ENCODE results near the gene KIZ. TPM values are rescaled to one million over a fixed set of nuclear protein-coding genes. Genes with fewer than 3 reads are reported as not detected.
"Not testable (repeated sequence)": the region's sequence is repeated elsewhere in the genome, so short reads cannot be mapped to it uniquely, and the experiment has no call there.

Gene KIZ
- total RNA-seq, 1 donor from 2014 or later: 42.3 TPM

DNA sequence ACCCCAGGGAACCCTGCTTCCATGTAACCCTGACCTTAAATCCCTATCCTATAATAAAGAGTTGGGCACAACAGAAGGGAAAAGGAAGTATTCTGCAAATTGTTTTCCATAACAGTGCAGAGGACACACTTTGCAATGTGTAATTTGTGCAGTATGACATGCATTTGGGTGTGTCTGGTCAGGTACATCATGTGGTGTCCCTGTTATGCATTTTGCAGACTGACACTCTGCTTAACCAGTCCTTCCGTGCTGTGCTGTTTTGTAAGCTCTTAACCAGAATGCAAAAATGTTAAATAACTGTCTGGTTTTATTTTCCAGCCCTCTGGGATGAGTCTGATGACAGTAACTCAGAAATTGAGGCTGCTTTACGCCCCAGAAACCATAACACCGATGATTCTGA lies 120.3 kb downstream of the KIZ start:
- TF ChIP-seq, protein P1, sequence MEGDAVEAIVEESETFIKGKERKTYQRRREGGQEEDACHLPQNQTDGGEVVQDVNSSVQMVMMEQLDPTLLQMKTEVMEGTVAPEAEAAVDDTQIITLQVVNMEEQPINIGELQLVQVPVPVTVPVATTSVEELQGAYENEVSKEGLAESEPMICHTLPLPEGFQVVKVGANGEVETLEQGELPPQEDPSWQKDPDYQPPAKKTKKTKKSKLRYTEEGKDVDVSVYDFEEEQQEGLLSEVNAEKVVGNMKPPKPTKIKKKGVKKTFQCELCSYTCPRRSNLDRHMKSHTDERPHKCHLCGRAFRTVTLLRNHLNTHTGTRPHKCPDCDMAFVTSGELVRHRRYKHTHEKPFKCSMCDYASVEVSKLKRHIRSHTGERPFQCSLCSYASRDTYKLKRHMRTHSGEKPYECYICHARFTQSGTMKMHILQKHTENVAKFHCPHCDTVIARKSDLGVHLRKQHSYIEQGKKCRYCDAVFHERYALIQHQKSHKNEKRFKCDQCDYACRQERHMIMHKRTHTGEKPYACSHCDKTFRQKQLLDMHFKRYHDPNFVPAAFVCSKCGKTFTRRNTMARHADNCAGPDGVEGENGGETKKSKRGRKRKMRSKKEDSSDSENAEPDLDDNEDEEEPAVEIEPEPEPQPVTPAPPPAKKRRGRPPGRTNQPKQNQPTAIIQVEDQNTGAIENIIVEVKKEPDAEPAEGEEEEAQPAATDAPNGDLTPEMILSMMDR (IDR thresholded peaks at IDR 0.05; ENCODE audit: borderline replicate concordance): no peak
- no peak overlapping the region for H3K27ac ChIP-seq (replicated peaks)
- intact Hi-C loops (cut with micrococcal nuclease): no loop called here
- no peaks in the 10 kb centered on the region for H3K4me1 ChIP-seq
- no peak for DNase-seq
- H3K4me3 ChIP-seq: no peak overlapping the region
- no peaks in the 10 kb centered on the region for H3K9me3 ChIP-seq (replicated peaks)
- peaks cover 34% of the 10 kb centered on the region for H3K36me3 ChIP-seq
- no peaks in the 10 kb centered on the region for H3K27me3 ChIP-seq (ENCODE audit: low read depth)

DNA sequence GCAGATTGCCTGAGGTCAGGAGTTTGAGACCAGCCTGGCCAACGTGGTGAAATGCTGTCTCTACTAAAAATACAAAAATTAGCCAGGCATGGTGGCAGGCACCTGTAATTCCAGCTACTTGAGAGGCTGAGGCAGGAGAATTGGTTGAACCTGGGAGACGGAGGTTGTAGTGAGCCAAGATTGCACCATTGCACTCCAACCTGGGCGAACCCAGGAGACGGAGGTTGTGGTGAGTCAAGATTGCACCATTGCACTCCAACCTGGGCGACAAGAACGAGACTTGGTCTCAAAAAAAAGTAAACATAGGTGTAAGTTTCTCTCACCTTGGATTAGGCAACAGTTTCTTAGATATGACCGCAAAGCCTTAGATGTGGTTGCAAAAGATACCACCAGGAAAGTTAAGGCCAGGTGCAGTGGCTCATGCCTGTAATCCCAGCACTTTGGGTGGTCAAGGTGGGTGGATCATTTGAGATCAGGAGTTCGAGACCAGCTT lies 121.8 kb downstream of the KIZ start:
- H3K9me3 ChIP-seq (replicated peaks); intact Hi-C loops (cut with micrococcal nuclease); H3K27ac ChIP-seq (replicated peaks); H3K27me3 ChIP-seq (ENCODE audit: low read depth); H3K4me3 ChIP-seq; H3K4me1 ChIP-seq; DNase-seq: not testable (repeated sequence)
- H3K36me3 ChIP-seq: peaks cover 31% of the 10 kb centered on the region

DNA sequence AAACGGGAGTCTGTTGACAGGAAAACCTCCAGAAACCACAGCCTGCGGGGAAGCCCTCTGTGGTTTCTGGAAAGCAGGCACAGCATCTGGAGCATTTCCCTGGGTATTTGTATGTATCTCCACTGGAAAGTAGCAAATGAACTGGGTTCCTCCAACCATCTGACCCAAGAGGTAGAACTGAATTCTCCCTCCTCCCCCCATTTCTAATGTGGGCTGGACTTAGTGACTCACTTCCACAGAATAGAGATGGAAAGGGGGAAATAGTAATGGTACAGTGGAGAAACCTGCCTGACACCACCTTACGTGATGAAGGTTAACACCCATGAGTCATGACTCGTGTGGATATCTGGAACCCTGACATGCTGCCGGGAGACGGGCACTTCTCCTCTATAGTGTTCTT lies 125.4 kb downstream of the KIZ start:
- Histone ChIP-seq H3K9me3 (replicated peaks) (no peaks in the 10 kb centered on the region), H3K36me3 (peaks cover 6% of the 10 kb centered on the region), H3K27me3 (ENCODE audit: low read depth) (no peaks in the 10 kb centered on the region), H3K27ac (replicated peaks) (no peak overlapping the region), H3K4me1 (no peaks in the 10 kb centered on the region), H3K4me3 (no peak overlapping the region)
- TF ChIP-seq, protein P1 (IDR thresholded peaks at IDR 0.05; ENCODE audit: borderline replicate concordance): no peak
- no peak for DNase-seq
- intact Hi-C loops (cut with micrococcal nuclease): no loop called here

DNA sequence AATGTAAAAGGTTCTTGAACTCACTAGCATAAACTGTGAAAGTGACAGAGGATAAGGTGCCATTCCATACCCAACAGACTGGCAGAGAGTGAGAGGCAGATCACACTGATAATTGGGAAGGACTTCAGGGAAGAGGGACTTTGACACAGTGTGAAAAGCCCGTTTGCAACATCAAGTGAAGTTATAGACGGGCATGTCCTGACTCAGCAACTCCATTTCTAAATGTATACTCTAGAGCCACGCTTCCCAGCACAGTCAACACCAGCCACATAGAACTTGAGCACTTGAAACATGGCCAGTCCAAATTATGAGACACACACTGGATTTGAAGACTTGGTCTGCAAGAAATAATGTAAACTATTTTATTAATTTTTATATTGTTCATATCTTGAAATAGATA lies 131.3 kb downstream of the KIZ start:
- TF ChIP-seq, protein P1 (IDR thresholded peaks at IDR 0.05; ENCODE audit: borderline replicate concordance): no peak
- no peak overlapping the region for H3K4me3 ChIP-seq
- DNase-seq: no peak
- H3K27ac ChIP-seq (replicated peaks): no peak overlapping the region
- no peaks in the 10 kb centered on the region for H3K9me3 ChIP-seq (replicated peaks)
- H3K36me3 ChIP-seq: no peaks in the 10 kb centered on the region
- intact Hi-C loops (cut with micrococcal nuclease): no loop called here
- H3K4me1 ChIP-seq: no peaks in the 10 kb centered on the region
- H3K27me3 ChIP-seq (ENCODE audit: low read depth): no peaks in the 10 kb centered on the region

DNA sequence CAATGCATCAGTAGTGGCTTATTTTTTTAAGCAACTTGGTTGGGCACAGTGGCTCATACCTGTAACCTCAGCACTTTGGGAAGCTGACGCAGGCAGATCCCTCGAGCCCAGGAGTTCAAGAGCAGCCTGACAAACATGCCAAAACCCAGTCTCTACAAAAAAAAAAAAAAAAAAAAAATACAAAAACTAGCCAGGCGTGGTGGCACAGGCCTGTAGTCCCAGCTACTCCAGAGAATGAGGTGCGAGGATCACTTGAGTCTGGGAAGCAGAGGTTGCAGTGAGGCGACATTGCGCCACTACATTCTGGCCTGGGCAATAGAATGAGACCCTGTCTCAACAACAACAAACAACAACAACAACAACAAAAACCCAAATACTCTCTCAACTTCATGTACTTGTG lies 132.5 kb downstream of the KIZ start:
- DNase-seq: no peak
- Histone ChIP-seq H3K27ac (replicated peaks) (no peak overlapping the region), H3K36me3 (no peaks in the 10 kb centered on the region), H3K9me3 (replicated peaks) (no peaks in the 10 kb centered on the region), H3K27me3 (ENCODE audit: low read depth) (no peaks in the 10 kb centered on the region), H3K4me3 (no peak overlapping the region), H3K4me1 (no peaks in the 10 kb centered on the region)
- TF ChIP-seq, protein P1 (IDR thresholded peaks at IDR 0.05; ENCODE audit: borderline replicate concordance): no peak
- intact Hi-C loops (cut with micrococcal nuclease): no loop called here

DNA sequence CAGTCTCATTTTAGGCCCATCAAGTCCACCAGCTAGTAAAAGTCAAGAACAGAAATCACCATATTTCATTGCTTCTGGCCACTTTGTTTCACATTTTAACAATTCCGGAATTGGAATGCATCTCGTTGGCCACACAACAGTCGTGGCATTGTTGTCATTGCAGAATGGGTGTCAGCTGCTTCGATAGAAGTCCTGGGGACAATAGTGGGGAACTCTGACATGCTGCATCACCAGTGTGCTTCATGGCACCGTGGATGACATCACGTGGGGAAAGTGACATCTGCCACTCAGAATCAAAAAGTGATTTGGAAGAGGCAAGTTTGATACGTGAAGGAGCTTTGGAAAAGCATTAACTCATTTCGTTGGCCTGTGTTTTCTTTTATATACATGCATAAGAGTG lies 133.5 kb downstream of the KIZ start:
- no peak overlapping the region for H3K4me3 ChIP-seq
- intact Hi-C loops (cut with micrococcal nuclease): no loop called here
- TF ChIP-seq, protein P1 (IDR thresholded peaks at IDR 0.05; ENCODE audit: borderline replicate concordance): no peak
- no peaks in the 10 kb centered on the region for H3K27me3 ChIP-seq (ENCODE audit: low read depth)
- H3K4me1 ChIP-seq: no peaks in the 10 kb centered on the region
- H3K9me3 ChIP-seq (replicated peaks): no peaks in the 10 kb centered on the region
- H3K36me3 ChIP-seq: no peaks in the 10 kb centered on the region
- no peak overlapping the region for H3K27ac ChIP-seq (replicated peaks)
- DNase-seq: no peak

Data from left ventricle myocardium inferior (tissue), 1 donor.